Naive thymus-derived CD8-positive, alpha-beta T cell (primary cell): ENCODE measurements around the gene CKMT2. TPM values are rescaled to one million over a fixed set of nuclear protein-coding genes. Genes with fewer than 3 reads are reported as not detected.

Source experiments
- ATAC-seq, 2 donors: fragments of 150-1000 bp; cut with Tn5 transposase in 1 of 2; sonication (Bioruptor Pico), chemical (Tn5 transposase) in 1 of 2; 1 replicate in 1 of 2; 2 replicates in 1 of 2; pipeline ENCODE4 v1.10.0; 2021; ENCODE audit warnings: mild to moderate bottlenecking in 2 of 2, moderate library complexity in 2 of 2
- POLR2A ChIA-PET: fragments of 350-600 bp; sonication (Branson Sonifier 250); formaldehyde crosslinking; loops from one replicate; lab custom pipeline; 2021; ENCODE audit warnings: antibody characterized with exemption; lab: Charles Lee
- DNase-seq, 10 donors: peaks; one replicate each; pipeline versions ENCODE4 v3.0.0 to v3.0.0-alpha.2; 2020 to 2022
- H3K27ac Mint-ChIP-seq, 10 donors: one replicate each; pipeline ENCODE4 v1.8.0; 2020 to 2022; ENCODE audit warnings: mild to moderate bottlenecking in 10 of 10, mixed read lengths in 10 of 10, moderate library complexity in 4 of 10, inconsistent platforms in 1 of 10
- H3K27me3 Mint-ChIP-seq, 5 donors: one replicate each; pipeline ENCODE4 v1.8.0; 2021 to 2022; ENCODE audit warnings: mixed read lengths in 5 of 5
- H3K36me3 Mint-ChIP-seq, 3 donors: one replicate each; pipeline ENCODE4 v1.8.0; 2020 to 2022; ENCODE audit warnings: mixed read lengths in 3 of 3, mild to moderate bottlenecking in 2 of 3, inconsistent platforms in 1 of 3
- H3K4me1 Mint-ChIP-seq, 4 donors: one replicate each; pipeline ENCODE4 v1.8.0; 2021 to 2022; ENCODE audit warnings: mixed read lengths in 4 of 4
- H3K4me3 Mint-ChIP-seq, 10 donors: one replicate each; pipeline ENCODE4 v1.8.0; 2020 to 2022; ENCODE audit warnings: mild to moderate bottlenecking in 10 of 10, mixed read lengths in 10 of 10, moderate library complexity in 6 of 10, inconsistent platforms in 1 of 10
- H3K9me3 Mint-ChIP-seq, 9 donors: one replicate each; pipeline ENCODE4 v1.8.0; 2020 to 2022; ENCODE audit warnings: mixed read lengths in 9 of 9, mild to moderate bottlenecking in 3 of 9, inconsistent platforms in 1 of 9, moderate library complexity in 1 of 9
- polyA plus RNA-seq, 3 donors: library from polyadenylated mRNA; unstranded; fragments of 300-500 nt; fragmentation: Illumina TruSeq; gene quantifications; one replicate each; pipeline ENCODE4 v1.2.3, GENCODE V29; 2021
- total RNA-seq, 8 experiments: library from RNA in 2 of 8; stranded (reverse) in 2 of 8; gene quantifications; one replicate each; pipeline ENCODE4 v1.2.3 and lab custom pipeline; 2021 to 2026

Gene CKMT2
- total RNA-seq = under 1 TPM in 1 of 2 experiments, not detected in 1; 0.78 TPM
- polyA plus RNA-seq = not detected
- total RNA-seq (lab: John Stamatoyannopoulos, UW) = 0 to 0.98 (median 0.28) reads per million in 6 experiments

DNA sequence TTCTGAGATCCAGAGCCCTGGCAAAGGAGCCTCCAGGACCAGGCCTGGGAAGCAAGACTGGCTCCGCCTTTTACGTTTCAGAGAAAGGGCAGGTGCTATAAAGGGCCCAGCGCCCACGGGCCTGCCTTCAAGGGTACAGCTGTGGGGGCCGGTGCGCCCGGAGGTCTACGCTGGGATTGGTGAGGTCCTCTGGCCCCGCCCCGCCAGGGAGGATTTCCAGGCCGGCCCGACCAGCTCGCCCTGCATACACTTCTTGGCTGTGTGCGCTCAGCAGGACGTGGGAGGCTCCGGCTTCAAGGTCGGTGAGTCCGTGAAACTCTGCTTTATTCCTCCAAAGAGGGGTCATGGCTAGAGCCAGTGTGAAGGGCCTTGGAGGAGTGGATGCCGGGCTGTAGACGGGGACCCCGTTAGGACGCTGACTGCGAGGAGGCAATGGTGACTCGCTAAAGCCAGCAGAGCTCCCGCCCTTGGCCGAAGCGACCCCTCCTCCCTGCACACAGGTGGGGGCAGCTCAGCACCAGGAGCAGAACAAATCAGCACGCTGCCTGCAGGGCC, at the start of gene CKMT2:
CKMT2 (plus strand) TSS at position 243 of the 555 bp plus-strand sequence. CDS start 17,811 bp downstream, outside the sequence.
- Mint-ChIP-seq H3K27me3 (no peaks in the 10 kb centered on the region), H3K27ac (peak within 1 kb of the TSS in 4 of 10 donors; percentile 14 to 49 (median 36)), H3K4me3 (peak within 1 kb of the TSS in 7 of 10 donors; percentile 7 to 64 (median 54)), H3K36me3 (peaks cover 0 to 3% (median 0%) of the 10 kb centered on the region in 3 donors), H3K4me1 (peaks cover 12 to 29% (median 25%) of the 10 kb centered on the region in 4 donors), H3K9me3 (peaks cover 0 to 2% (median 0%) of the 10 kb centered on the region in 9 donors)
- DNase-seq = peak in 1 of 10 donors; percentile 8
- POLR2A ChIA-PET = no interaction called here
- peak; percentile 36 to 54 for ATAC-seq

DNA sequence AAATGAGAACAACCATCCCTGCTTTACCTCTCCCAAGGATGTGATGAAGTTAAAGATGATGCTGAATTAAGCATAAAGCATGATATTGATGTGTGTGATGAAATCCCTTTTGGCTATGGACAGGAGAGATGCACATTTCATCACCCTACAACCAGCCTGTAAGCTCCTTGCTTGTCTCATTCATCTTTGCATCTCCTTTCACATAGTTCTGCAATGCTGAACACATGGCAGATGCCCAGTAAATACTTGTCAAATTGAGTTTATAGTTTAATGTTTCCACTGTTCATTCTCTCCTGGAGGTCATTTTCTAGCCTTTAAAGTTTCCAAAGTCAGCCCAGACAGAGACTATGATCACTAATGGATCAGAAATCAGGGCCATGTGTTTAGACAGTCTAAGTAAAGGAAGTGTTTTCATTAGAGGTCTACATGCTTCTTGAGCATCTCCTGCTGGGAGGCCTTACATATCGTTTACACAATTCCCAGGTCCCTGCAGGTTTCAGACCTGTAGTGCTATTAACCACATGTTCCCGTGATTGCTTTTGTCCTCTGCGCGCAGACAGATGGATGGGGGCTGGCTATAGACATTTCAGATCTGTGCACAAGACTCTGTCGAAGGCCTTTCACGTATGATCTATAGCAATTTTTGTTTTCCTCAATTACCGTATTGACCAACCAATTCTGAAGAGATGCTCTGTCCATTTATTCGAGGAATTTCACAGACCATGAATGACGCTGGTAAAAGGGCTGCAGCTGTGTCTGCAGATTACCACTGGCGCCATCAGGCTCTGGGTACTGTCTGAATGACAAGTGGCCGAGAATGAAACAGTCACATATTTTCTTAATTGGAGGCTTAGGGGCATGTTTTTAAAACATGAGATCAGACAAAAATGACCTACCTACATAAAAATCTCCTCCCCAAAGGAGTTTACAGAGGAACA, 49.0 kb upstream of the CKMT2 start:
- Mint-ChIP-seq H3K36me3 (peaks cover 0 to 79% (median 13%) of the 10 kb centered on the region in 3 donors), H3K4me3 (no peak overlapping the region), H3K27ac (peak overlapping the region in 4 of 10 donors; percentile 17 to 63 (median 52)), H3K4me1 (peaks cover 0 to 5% (median 0%) of the 10 kb centered on the region in 4 donors), H3K27me3 (no peaks in the 10 kb centered on the region), H3K9me3 (no peaks in the 10 kb centered on the region)
- POLR2A ChIA-PET = no interaction called here
- no peak for ATAC-seq
- no peak for DNase-seq

GRCh38 chr5:81184749-81185110, 48.4 kb upstream of the CKMT2 start:
- POLR2A ChIA-PET = no interaction called here
- ATAC-seq (no peak), DNase-seq (no peak)
- Mint-ChIP-seq H3K4me1 (peaks cover 0 to 5% (median 0%) of the 10 kb centered on the region in 4 donors), H3K27me3 (no peaks in the 10 kb centered on the region), H3K36me3 (peaks cover 0 to 77% (median 10%) of the 10 kb centered on the region in 3 donors), H3K4me3 (no peak overlapping the region), H3K9me3 (no peaks in the 10 kb centered on the region), H3K27ac (peak overlapping the region in 2 of 10 donors; percentile 17 to 56)

GRCh38 chr5:81187885-81188284, 45.2 kb upstream of the CKMT2 start:
- no peak for DNase-seq
- Mint-ChIP-seq H3K27me3 (no peaks in the 10 kb centered on the region), H3K4me3 (no peak overlapping the region), H3K4me1 (peaks cover 0 to 3% (median under 1%) of the 10 kb centered on the region in 4 donors), H3K9me3 (no peaks in the 10 kb centered on the region), H3K36me3 (peaks cover 0 to 70% (median 0%) of the 10 kb centered on the region in 3 donors), H3K27ac (peak overlapping the region in 8 of 10 donors; percentile 12 to 82 (median 48))
- POLR2A ChIA-PET = no interaction called here
- ATAC-seq = no peak

DNA sequence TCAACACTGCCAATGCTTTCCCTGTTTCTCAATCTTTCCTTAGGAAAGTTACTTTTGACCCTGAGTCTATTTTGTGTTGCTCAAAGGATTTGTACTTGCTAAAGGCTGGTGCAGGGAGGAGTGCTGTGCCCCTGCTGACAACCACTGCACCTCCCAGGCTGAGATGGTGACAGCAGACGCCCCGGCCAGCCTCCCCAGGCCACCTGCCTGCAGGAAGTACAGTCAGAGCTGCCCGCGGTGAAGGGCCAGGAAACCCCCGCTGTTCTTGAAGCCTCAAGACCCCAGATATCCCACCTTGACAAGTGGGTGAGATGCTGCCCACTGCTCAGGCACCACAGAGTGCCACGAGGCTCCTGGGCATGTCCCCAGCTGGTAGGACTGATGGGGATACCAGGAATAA, 44.2 kb upstream of the CKMT2 start:
- Mint-ChIP-seq H3K27me3 (peaks cover 0 to 1% (median 0%) of the 10 kb centered on the region in 5 donors), H3K9me3 (no peaks in the 10 kb centered on the region), H3K27ac (peak overlapping the region in 4 of 10 donors; percentile 18 to 68 (median 39)), H3K36me3 (peaks cover 0 to 59% (median 0%) of the 10 kb centered on the region in 3 donors), H3K4me1 (peaks cover 0 to 3% (median under 1%) of the 10 kb centered on the region in 4 donors), H3K4me3 (no peak overlapping the region)
- no peak for ATAC-seq
- DNase-seq = no peak
- POLR2A ChIA-PET = interaction anchor here (0.7 kb wide), 1 partner anchor 1578 kb away, joined by 3 read pairs; no protein-coding TSS in a partner anchor

GRCh38 chr5:81189875-81190498, 43.1 kb upstream of the CKMT2 start:
- Mint-ChIP-seq H3K9me3 (no peaks in the 10 kb centered on the region), H3K36me3 (peaks cover 0 to 50% (median 0%) of the 10 kb centered on the region in 3 donors), H3K27ac (peak overlapping the region in 5 of 10 donors; percentile 22 to 68 (median 41)), H3K27me3 (peaks cover 0 to 1% (median 0%) of the 10 kb centered on the region in 5 donors), H3K4me1 (peaks cover 5 to 6% (median 6%) of the 10 kb centered on the region in 4 donors), H3K4me3 (no peak overlapping the region)
- POLR2A ChIA-PET = no interaction called here
- ATAC-seq (no peak), DNase-seq (no peak)

DNA sequence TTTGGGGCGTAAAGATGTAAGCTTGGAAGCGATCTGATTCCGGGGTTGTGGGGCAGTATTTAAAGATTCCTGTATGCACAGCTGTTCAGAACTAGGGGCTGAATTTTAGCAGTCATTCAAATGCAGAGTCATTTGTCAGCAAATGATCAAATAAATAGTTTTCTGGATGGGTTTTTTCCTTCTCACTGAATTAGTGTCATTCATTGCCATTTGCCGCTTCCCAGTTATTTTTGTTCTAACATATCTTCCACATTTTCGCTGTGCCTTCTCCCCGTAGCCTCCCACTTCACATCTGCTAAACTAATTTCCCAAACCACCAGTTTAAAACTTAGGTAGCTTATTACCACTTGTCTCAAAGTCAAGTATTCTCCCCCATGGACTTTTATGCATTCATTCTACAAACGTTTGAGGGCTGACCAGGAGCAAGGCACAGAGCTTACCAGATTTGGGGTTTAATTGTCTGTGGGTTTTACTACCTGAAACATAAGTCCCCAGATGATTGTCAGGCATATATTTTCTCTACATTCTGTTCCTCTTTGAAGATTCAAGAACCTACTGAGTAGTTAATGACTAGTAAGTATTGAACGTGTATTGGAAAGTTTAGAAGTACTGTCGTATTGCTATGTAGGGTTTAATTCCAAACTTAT, 41.3 kb upstream of the CKMT2 start:
- no peaks in the 10 kb centered on the region for H3K9me3 Mint-ChIP-seq
- peak overlapping the region in 6 of 10 donors; percentile 22 to 72 (median 47) for H3K27ac Mint-ChIP-seq
- DNase-seq (no peak), ATAC-seq (no peak)
- POLR2A ChIA-PET = no interaction called here
- H3K36me3 Mint-ChIP-seq = peaks cover 0 to 47% (median 0%) of the 10 kb centered on the region in 3 donors
- H3K27me3 Mint-ChIP-seq = peaks cover 0 to 1% (median 0%) of the 10 kb centered on the region in 5 donors
- H3K4me3 Mint-ChIP-seq = no peak overlapping the region
- peaks cover 6 to 10% (median 9%) of the 10 kb centered on the region in 4 donors for H3K4me1 Mint-ChIP-seq

- H3K27ac Mint-ChIP-seq = peak overlapping the region in 7 of 10 donors; percentile 43 to 69 (median 52)
- no peaks in the 10 kb centered on the region for H3K9me3 Mint-ChIP-seq
Measured at GRCh38 chr5:81192373-81192750, 40.8 kb upstream of the CKMT2 start.

DNA sequence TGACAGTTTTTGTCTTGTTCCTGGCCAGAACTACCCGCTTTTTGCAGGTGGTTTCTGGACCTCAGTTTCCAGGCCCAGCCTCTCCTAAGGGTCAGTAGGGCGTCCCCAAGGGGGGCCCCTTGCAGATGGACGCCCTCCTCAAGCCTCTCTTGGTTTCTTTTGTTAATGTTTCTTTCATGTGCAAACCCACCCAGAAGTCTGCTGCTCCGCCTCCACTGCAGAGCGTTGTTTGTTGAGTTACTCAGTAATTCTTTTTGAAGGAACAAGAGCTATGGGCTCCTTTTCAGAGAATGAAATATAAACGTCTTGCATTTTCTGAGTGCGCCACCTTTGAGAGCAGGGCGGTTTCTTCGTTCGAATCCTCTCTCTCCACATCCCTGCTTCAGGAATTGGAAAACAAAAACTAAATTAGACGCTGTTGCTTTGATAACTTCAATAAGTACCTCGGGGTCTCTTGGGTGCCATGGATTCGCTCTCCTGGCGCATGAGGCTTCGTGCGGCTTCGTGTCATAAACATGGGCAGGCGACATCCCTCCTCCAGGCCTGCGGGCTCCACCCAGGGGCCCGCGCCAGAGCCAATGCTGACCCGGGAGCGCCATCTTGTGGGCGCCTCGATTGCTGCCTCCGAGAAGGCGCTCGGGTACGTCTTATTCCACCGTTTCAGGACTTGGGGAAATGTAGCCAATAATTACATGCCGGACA, 38.3 kb upstream of the CKMT2 start:
- peak overlapping the region in 7 of 10 donors; percentile 29 to 61 (median 45) for H3K4me3 Mint-ChIP-seq
- peaks cover 6 to 10% (median 8%) of the 10 kb centered on the region in 4 donors for H3K4me1 Mint-ChIP-seq
- ATAC-seq = peak; percentile 99
- DNase-seq = peak; percentile 62 to 82 (median 76)
- H3K9me3 Mint-ChIP-seq = no peaks in the 10 kb centered on the region
- H3K27ac Mint-ChIP-seq = peak overlapping the region; percentile 15 to 93 (median 72)
- H3K27me3 Mint-ChIP-seq = peaks cover 0 to 1% (median 0%) of the 10 kb centered on the region in 5 donors
- H3K36me3 Mint-ChIP-seq = peaks cover 0 to 29% (median 0%) of the 10 kb centered on the region in 3 donors
- POLR2A ChIA-PET = no interaction called here

More at GRCh38 chr5:81192373-81192750, 40.8 kb upstream of the CKMT2 start:
- no peak for DNase-seq
- H3K4me1 Mint-ChIP-seq = peaks cover 6 to 10% (median 9%) of the 10 kb centered on the region in 4 donors
- ATAC-seq = no peak
- H3K4me3 Mint-ChIP-seq = no peak overlapping the region
- peaks cover 0 to 47% (median 0%) of the 10 kb centered on the region in 3 donors for H3K36me3 Mint-ChIP-seq
- H3K27me3 Mint-ChIP-seq = peaks cover 0 to 1% (median 0%) of the 10 kb centered on the region in 5 donors
- POLR2A ChIA-PET = no interaction called here

GRCh38 chr5:81195335-81195929, 37.7 kb upstream of the CKMT2 start:
- peaks cover 0 to 27% (median 0%) of the 10 kb centered on the region in 3 donors for H3K36me3 Mint-ChIP-seq
- POLR2A ChIA-PET = interaction anchor here (0.8 kb wide), 1 partner anchor 507 kb away, joined by 3 read pairs; no protein-coding TSS in a partner anchor
- H3K4me3 Mint-ChIP-seq = peak overlapping the region in 1 of 10 donors; percentile 45
- peaks cover 0 to 1% (median 0%) of the 10 kb centered on the region in 5 donors for H3K27me3 Mint-ChIP-seq
- ATAC-seq (no peak), DNase-seq (no peak)
- H3K4me1 Mint-ChIP-seq = peaks cover 8 to 10% (median 8%) of the 10 kb centered on the region in 4 donors
- H3K27ac Mint-ChIP-seq = peak overlapping the region in 3 of 10 donors; percentile 44 to 93 (median 63)
- no peaks in the 10 kb centered on the region for H3K9me3 Mint-ChIP-seq

DNA sequence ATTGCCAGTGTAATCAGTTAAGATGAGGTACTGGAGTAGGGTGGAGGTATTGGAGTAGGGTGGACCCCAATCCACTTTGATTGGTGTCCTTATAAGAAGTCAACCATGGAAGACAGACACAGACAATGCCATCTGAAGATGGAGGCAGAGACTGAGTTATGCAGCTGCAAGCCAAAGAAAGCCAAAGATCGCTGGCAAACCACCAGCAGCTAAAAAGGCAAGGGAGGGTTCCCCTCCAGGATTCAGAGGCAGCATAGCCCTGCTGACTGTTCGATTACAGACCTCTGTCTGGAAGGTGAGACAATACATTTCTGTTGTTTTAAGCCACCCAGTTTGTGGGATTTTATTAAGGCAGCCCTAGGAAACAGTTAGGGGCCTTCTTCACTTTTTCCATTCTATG, 30.5 kb upstream of the CKMT2 start:
- Mint-ChIP-seq H3K27ac (peak overlapping the region in 2 of 10 donors; percentile 19 to 78), H3K27me3 (no peaks in the 10 kb centered on the region), H3K4me3 (no peak overlapping the region), H3K36me3 (peaks cover 0 to 68% (median 18%) of the 10 kb centered on the region in 3 donors), H3K9me3 (no peaks in the 10 kb centered on the region), H3K4me1 (peaks cover 0 to 2% (median 0%) of the 10 kb centered on the region in 4 donors)
- POLR2A ChIA-PET = no interaction called here
- ATAC-seq = no peak
- DNase-seq = no peak
